Peyer's patch (tissue), 4 donors: ENCODE data around the gene MRPL1.

Experiments
- CTCF ChIP-seq, 6 experiments: fragments of 450-650 bp in 4 of 6; fragments of 200-600 bp in 2 of 6; sonication (generic) in 1 of 6; IDR thresholded peaks; one replicate each; pipeline ENCODE4 v1.5.1; 2017 to 2019; ENCODE audit warnings: antibody characterized with exemption in 6 of 6, mild to moderate bottlenecking in 3 of 6, moderate library complexity in 1 of 6
- POLR2A ChIP-seq, 2 donors: fragments of 450-650 bp; IDR thresholded peaks; one replicate each; pipeline ENCODE4 v1.5.1; 2017; ENCODE audit warnings: antibody characterized with exemption in 2 of 2, mild to moderate bottlenecking in 2 of 2, moderate library complexity in 2 of 2

- TF ChIP-seq CTCF (IDR thresholded peaks at IDR 0.05) (no peak), POLR2A (IDR thresholded peaks at IDR 0.05) (no peak)
Measured at GRCh38 chr4:77931452-77932135, 69.0 kb downstream of the MRPL1 start.
